GM12878 (cell line): ENCODE data around the gene TAX1BP1. TPM values are rescaled to one million over a fixed set of nuclear protein-coding genes. Genes with fewer than 3 reads are reported as not detected.

Experiments
- ATAC-seq: fragments of 200-7000 bp; cut with Tn5 transposase; 3 replicates; pipeline ENCODE4 v1.9.1; 2020; ENCODE audit warnings: mild to moderate bottlenecking, moderate library complexity
- BruUV-seq: library from RNA; stranded (reverse); fragments of 400-500 nt; replicated peaks from 2 replicates; lab custom pipeline; 2021; lab: Mats Ljungman, UMichigan
- CTCF ChIA-PET: fragments of 300-600 bp; sonication (Branson Sonifier 250); formaldehyde crosslinking; extraction: SDS; loops from one replicate; lab custom pipeline; 2021; ENCODE audit warnings: inconsistent platforms; lab: Yijun Ruan, JAX
- POLR2A ChIA-PET: fragments of 350-600 bp; formaldehyde crosslinking; extraction: SDS; loops from one replicate; lab custom pipeline; 2021; ENCODE audit warnings: inconsistent platforms; lab: Charles Lee
- RAD21 ChIA-PET: fragments of 300-600 bp; sonication (Branson Sonifier 250); formaldehyde crosslinking; loops from one replicate; lab custom pipeline; 2023; ENCODE audit warnings: antibody characterized with exemption; ENCODE audit not compliant: unreplicated experiment; lab: Charles Lee
- SMC1A ChIA-PET: fragments of 300-600 bp; sonication (Branson Sonifier 250); formaldehyde crosslinking; loops from one replicate; lab custom pipeline; 2023; ENCODE audit not compliant: unreplicated experiment, uncharacterized antibody; lab: Charles Lee
- DNase-seq: peaks from one replicate; pipeline ENCODE4 v3.0.0-alpha.2; 2011; ENCODE audit warnings: low read depth, low spot score
- FAIRE-seq: peaks from 3 replicates; lab custom pipeline; 2011; peaks lifted over from hg19 to GRCh38; lab: Jason Lieb, UNC
- H2AFZ ChIP-seq: 2 replicates; pipeline ENCODE4 v1.6.0; 2011; ENCODE audit warnings: low read depth, low read length, control low read depth; ENCODE audit not compliant: control insufficient read depth
- H3K27ac ChIP-seq: 2 replicates; pipeline ENCODE4 v1.5.1; 2011; ENCODE audit warnings: control low read depth; ENCODE audit not compliant: control insufficient read depth, insufficient read depth
- H3K27me3 ChIP-seq, 2 experiments: replicated peaks in 1 of 2; 2 replicates each; pipeline versions ENCODE4 v1.6.0 to v1.6.1; 2011; ENCODE audit warnings: low read length in 1 of 2; ENCODE audit not compliant: control insufficient read depth in 2 of 2, insufficient read depth in 2 of 2
- H3K36me3 ChIP-seq, 2 experiments: 2 replicates each; pipeline ENCODE4 v1.5.1; 2011; ENCODE audit warnings: low read length in 1 of 2; ENCODE audit not compliant: control insufficient read depth in 2 of 2, insufficient read depth in 2 of 2
- H3K4me1 ChIP-seq: 2 replicates; pipeline ENCODE4 v1.6.1; 2011; ENCODE audit warnings: mild to moderate bottlenecking, low read length, moderate library complexity, mixed read lengths; ENCODE audit not compliant: control insufficient read depth, insufficient read depth
- H3K4me2 ChIP-seq: 2 replicates; pipeline ENCODE4 v1.6.0; 2011; ENCODE audit warnings: control low read depth; ENCODE audit not compliant: control insufficient read depth, insufficient read depth
- H3K4me3 ChIP-seq: fragments of 200-600 bp; sonication (generic); 2 replicates; pipeline ENCODE4 v1.5.1; 2016
- H3K79me2 ChIP-seq: 2 replicates; pipeline ENCODE4 v1.6.0; 2011; ENCODE audit warnings: low read length; ENCODE audit not compliant: control insufficient read depth, insufficient read depth
- H3K9ac ChIP-seq: 2 replicates; pipeline ENCODE4 v1.8.0; 2011; ENCODE audit warnings: low read length, control low read depth, mixed read lengths; ENCODE audit not compliant: control insufficient read depth, insufficient read depth
- H3K9me3 ChIP-seq: replicated peaks from 3 replicates; pipeline ENCODE4 v1.5.1; 2011; ENCODE audit warnings: mild to moderate bottlenecking, low read length; ENCODE audit not compliant: control insufficient read depth, insufficient read depth
- H4K20me1 ChIP-seq: 2 replicates; pipeline ENCODE4 v1.6.0; 2011; ENCODE audit not compliant: control insufficient read depth, insufficient read depth
- BACH1 ChIP-seq: fragments of 450-650 bp; IDR thresholded peaks from 2 replicates; pipeline ENCODE4 v1.6.1; 2017; ENCODE audit warnings: mild to moderate bottlenecking, borderline replicate concordance
- CBX3 ChIP-seq: fragments of 200-600 bp; sonication (generic); IDR thresholded peaks from 2 replicates; pipeline ENCODE4 v1.6.1; 2016; ENCODE audit warnings: low read depth, borderline replicate concordance
- EGR1 ChIP-seq, 2 experiments: IDR thresholded peaks; 1 replicate in 1 of 2; 2 replicates in 1 of 2; pipeline ENCODE4 v1.6.1; 2011 to 2012; ENCODE audit warnings: low read depth in 2 of 2, low read length in 2 of 2, borderline replicate concordance in 1 of 2, mild to moderate bottlenecking in 1 of 2, moderate library complexity in 1 of 2
- IRF4 ChIP-seq: IDR thresholded peaks from 2 replicates; pipeline ENCODE4 v1.6.1; 2011; ENCODE audit warnings: low read depth, low read length
- JUNB ChIP-seq: IDR thresholded peaks from 2 replicates; pipeline ENCODE4 v1.6.1; 2016; ENCODE audit warnings: antibody characterized with exemption, mild to moderate bottlenecking
- MTA2 ChIP-seq: fragments of 450-650 bp; IDR thresholded peaks from 2 replicates; pipeline ENCODE4 v1.6.1; 2016; ENCODE audit warnings: low read depth, mild to moderate bottlenecking, moderate library complexity
- PAX5 ChIP-seq: IDR thresholded peaks from 2 replicates; pipeline ENCODE4 v1.6.1; 2011; ENCODE audit warnings: low read depth, low read length, borderline replicate concordance
- POLR2AphosphoS2 ChIP-seq: IDR thresholded peaks from 2 replicates; pipeline ENCODE4 v1.6.1; 2011; ENCODE audit warnings: low read depth, mild to moderate bottlenecking, low read length, improper control_type of control experiment, moderate library complexity
- POLR2AphosphoS5 ChIP-seq: IDR thresholded peaks from 2 replicates; pipeline ENCODE4 v1.6.1; 2011; ENCODE audit warnings: mild to moderate bottlenecking, low read length, inconsistent platforms
- RBBP5 ChIP-seq: fragments of 200-600 bp; sonication (generic); conservative IDR thresholded peaks from 2 replicates; pipeline ENCODE4 v1.6.1; 2016
- SREBF2 ChIP-seq: IDR thresholded peaks from 2 replicates; pipeline ENCODE4 v1.6.1; 2012; ENCODE audit warnings: mild to moderate bottlenecking, low read length
- TCF12 ChIP-seq: IDR thresholded peaks from 2 replicates; pipeline ENCODE4 v1.6.1; 2011; ENCODE audit warnings: low read depth, mild to moderate bottlenecking, low read length
- ZSCAN29 ChIP-seq: fragments of 450-650 bp; IDR thresholded peaks from 2 replicates; pipeline ENCODE4 v1.6.1; 2017; ENCODE audit warnings: mild to moderate bottlenecking, moderate library complexity
- WGBS: methylation state at CpG from one replicate; pipeline ENCODE4 v1.1.6; 2016; ENCODE audit warnings: low lambda C conversion rate; ENCODE audit not compliant: insufficient replicate concordance, insufficient coverage; ENCODE audit errors: missing lambda C conversion rate; 5-methylcytosine and 5-hydroxymethylcytosine counted together
- in situ Hi-C: fragments of 300-500 bp; cut with MboI; formaldehyde crosslinking; loops from 9 replicates; pipeline ENCODE4 v1.14.3; 2018; ENCODE audit warnings: mixed read lengths
- intact Hi-C: fragments of 100-400 bp; cut with micrococcal nuclease; formaldehyde crosslinking; loops from one replicate; pipeline ENCODE4 v1.14.2; 2022; ENCODE audit not compliant: unreplicated experiment
- polyA plus RNA-seq, 11 experiments: library from polyadenylated mRNA; depleted of rRNA in 4 of 11; unstranded in 6 of 11; stranded (reverse) in 5 of 11; fragments of >200 nt; fragmentation: Nextera tagmentation in 4 of 11; fragmentation: Illumina TruSeq in 1 of 11; extraction: Ambion mirVana in 4 of 11; extraction: Trizol in 1 of 11; gene quantifications; 1 replicate in 1 of 11; 2 replicates in 10 of 11; pipeline versions ENCODE4 v1.2.1 to v1.2.3, GENCODE V29; 2011 to 2016; ENCODE audit warnings: inconsistent platforms in 2 of 11, missing spikeins in 2 of 11, low read depth in 1 of 11
- total RNA-seq, 4 experiments: library from RNA; depleted of rRNA in 3 of 4; stranded (reverse); fragments of >200 nt in 3 of 4; fragmentation: Illumina TruSeq in 1 of 4; extraction: Trizol in 1 of 4; gene quantifications; 2 replicates each; pipeline versions ENCODE4 v1.2.1 to v1.2.3, GENCODE V29; 2013 to 2021
- TF ChIP-seq, protein P1 (sequence below): fragments of 450-650 bp; IDR thresholded peaks from 2 replicates; pipeline ENCODE4 v1.6.1; 2017; ENCODE audit warnings: mild to moderate bottlenecking

The TAX1BP1 gene
- total and polyA plus RNA-seq, 10 of the 15 experiments (the other 5 are each of a cell fraction or from before 2014, with no cell fraction given), result 30.8 to 105 (median 52.0) TPM

DNA sequence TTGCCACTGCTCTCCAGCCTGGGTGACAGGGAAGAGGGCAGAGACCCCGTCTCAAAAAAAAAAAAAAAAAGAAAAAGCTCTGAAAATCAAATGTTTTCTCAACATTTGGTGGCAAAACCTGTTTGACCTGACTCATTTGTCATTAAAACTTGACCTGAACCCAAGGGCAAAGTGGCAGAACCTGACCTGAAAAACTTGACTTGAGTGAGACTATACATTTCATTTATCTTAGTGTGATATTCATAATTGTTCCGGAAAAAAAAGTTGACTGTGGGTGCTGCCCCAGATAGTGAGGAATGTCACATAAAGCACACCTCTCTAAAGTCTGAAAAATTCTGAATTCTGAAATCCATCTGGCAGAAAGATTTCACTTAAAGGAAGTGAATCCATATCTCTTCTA, 2.3 kb upstream of the TAX1BP1 start:
- CTCF ChIA-PET, result no interaction called here
- TF ChIP-seq MTA2 (no peak), BACH1 (no peak), POLR2AphosphoS5 (no peak), JUNB (no peak), ZSCAN29 (no peak), TCF12 (no peak), CBX3 (no peak), IRF4 (no peak), SREBF2 (no peak), EGR1 (IDR thresholded peaks at IDR 0.05; ENCODE audit: borderline replicate concordance in 1 of 2, low read depth in 2 of 2, low read length in 2 of 2) (no peak), RBBP5 (no peak), PAX5 (no peak), POLR2AphosphoS2 (no peak)
- TF ChIP-seq, protein P1, sequence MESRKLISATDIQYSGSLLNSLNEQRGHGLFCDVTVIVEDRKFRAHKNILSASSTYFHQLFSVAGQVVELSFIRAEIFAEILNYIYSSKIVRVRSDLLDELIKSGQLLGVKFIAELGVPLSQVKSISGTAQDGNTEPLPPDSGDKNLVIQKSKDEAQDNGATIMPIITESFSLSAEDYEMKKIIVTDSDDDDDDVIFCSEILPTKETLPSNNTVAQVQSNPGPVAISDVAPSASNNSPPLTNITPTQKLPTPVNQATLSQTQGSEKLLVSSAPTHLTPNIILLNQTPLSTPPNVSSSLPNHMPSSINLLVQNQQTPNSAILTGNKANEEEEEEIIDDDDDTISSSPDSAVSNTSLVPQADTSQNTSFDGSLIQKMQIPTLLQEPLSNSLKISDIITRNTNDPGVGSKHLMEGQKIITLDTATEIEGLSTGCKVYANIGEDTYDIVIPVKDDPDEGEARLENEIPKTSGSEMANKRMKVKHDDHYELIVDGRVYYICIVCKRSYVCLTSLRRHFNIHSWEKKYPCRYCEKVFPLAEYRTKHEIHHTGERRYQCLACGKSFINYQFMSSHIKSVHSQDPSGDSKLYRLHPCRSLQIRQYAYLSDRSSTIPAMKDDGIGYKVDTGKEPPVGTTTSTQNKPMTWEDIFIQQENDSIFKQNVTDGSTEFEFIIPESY, result no peak
- FAIRE-seq, result no peak
- no peaks in the 10 kb centered on the region for H3K9me3 ChIP-seq
- no peaks in the 10 kb centered on the region for H3K4me1 ChIP-seq
- SMC1A ChIA-PET, result no interaction called here
- RAD21 ChIA-PET, result no interaction called here
- no peak for ATAC-seq
- H2AFZ ChIP-seq, result no peak overlapping the region
- H3K4me3 ChIP-seq, result no peak overlapping the region
- in situ Hi-C loops, result no loop called here
- intact Hi-C loops, result no loop called here
- H3K79me2 ChIP-seq, result peaks cover 16% of the 10 kb centered on the region
- H3K9ac ChIP-seq, result no peak overlapping the region
- no peaks in the 10 kb centered on the region for H3K36me3 ChIP-seq
- DNase-seq, result no peak
- H3K27ac ChIP-seq, result no peak overlapping the region
- no TSS peak for BruUV-seq
- no peaks in the 10 kb centered on the region for H4K20me1 ChIP-seq
- WGBS, result 46% methylated on average over 2 of the region's 2 CpGs
- no peaks in the 10 kb centered on the region; a peak in 1 of 4 replicates for H3K27me3 ChIP-seq
- H3K4me2 ChIP-seq, result no peak overlapping the region
- POLR2A ChIA-PET, result no interaction called here
